ENCODE data around the gene VANGL1. TPM values are rescaled to one million over a fixed set of nuclear protein-coding genes. Genes with fewer than 3 reads are reported as not detected.

Gene VANGL1
- total RNA-seq, 1 donor from 2014 or later: 8.0 TPM

DNA sequence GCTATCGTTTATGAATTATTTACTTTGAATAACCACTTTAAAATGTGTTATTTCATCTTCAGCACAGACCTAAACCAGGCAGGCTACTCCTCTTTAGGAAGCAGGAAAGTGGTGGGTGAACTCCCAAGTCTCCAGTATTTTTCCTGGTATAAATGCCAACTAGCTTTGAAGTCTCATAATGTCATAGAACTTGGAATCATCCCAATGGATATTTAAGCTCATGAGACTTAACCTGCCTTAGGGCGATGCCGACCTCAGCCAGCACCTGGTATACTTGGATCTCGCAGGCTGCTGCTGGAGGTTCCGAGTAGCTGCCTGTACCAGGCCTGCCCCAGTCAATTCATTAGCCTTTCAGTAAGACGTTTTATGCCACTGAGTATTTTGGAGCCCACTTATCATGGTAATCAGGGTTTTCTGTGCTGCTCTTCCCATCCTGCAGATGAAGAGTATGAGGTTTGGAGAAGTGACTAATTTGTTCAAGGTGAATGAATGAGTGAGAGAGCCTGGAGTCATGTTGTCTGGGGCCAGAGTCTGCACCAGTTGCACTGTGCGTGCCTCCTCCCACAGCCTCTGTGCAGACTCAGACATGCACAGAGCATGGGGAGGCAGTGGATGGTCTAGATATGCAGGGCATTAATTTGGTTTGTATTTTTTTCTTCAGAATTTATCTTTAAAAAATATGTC, 34.9 kb downstream of the VANGL1 start:
- intact Hi-C loops (cut with DNase I): no loop called here
- Histone ChIP-seq H3K9me3 (no peaks in the 10 kb centered on the region), H3K36me3 (no peaks in the 10 kb centered on the region), H3K27me3 (no peaks in the 10 kb centered on the region), H3K4me1 (peaks cover 4 to 12% of the 10 kb centered on the region in 2 donors), H3K4me3 (no peak overlapping the region), H3K27ac (no peak overlapping the region)
- DNase-seq (ENCODE audit: low spot score in 2 of 2): no peak
- TF ChIP-seq, protein P1, sequence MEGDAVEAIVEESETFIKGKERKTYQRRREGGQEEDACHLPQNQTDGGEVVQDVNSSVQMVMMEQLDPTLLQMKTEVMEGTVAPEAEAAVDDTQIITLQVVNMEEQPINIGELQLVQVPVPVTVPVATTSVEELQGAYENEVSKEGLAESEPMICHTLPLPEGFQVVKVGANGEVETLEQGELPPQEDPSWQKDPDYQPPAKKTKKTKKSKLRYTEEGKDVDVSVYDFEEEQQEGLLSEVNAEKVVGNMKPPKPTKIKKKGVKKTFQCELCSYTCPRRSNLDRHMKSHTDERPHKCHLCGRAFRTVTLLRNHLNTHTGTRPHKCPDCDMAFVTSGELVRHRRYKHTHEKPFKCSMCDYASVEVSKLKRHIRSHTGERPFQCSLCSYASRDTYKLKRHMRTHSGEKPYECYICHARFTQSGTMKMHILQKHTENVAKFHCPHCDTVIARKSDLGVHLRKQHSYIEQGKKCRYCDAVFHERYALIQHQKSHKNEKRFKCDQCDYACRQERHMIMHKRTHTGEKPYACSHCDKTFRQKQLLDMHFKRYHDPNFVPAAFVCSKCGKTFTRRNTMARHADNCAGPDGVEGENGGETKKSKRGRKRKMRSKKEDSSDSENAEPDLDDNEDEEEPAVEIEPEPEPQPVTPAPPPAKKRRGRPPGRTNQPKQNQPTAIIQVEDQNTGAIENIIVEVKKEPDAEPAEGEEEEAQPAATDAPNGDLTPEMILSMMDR (IDR thresholded peaks at IDR 0.05): no peak

DNA sequence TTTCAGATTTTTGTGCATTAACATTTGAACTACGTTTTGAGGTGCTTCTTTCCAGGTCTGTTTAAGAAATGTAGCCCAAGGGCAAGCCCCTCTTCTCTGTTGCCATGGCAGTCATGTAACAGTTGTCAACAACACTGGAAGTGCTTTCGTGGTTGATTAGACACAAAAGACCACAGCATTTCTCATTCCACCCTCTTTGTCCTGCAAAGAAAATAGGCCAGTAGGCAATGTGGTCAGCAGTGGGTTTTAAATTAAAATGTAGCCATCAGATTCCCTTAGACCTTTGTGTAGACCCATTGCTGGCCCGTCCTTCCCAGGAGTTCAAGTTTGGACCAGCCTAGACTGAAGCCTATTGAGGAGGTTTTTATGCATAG, 35.4 kb downstream of the VANGL1 start:
- intact Hi-C loops (cut with DNase I): no loop called here
- Histone ChIP-seq H3K9me3 (no peaks in the 10 kb centered on the region), H3K27me3 (no peaks in the 10 kb centered on the region), H3K4me3 (no peak overlapping the region), H3K27ac (no peak overlapping the region), H3K4me1 (peaks cover 4 to 12% of the 10 kb centered on the region in 2 donors), H3K36me3 (no peaks in the 10 kb centered on the region)
- DNase-seq (ENCODE audit: low spot score in 2 of 2): no peak
- TF ChIP-seq, protein P1 (IDR thresholded peaks at IDR 0.05): no peak

DNA sequence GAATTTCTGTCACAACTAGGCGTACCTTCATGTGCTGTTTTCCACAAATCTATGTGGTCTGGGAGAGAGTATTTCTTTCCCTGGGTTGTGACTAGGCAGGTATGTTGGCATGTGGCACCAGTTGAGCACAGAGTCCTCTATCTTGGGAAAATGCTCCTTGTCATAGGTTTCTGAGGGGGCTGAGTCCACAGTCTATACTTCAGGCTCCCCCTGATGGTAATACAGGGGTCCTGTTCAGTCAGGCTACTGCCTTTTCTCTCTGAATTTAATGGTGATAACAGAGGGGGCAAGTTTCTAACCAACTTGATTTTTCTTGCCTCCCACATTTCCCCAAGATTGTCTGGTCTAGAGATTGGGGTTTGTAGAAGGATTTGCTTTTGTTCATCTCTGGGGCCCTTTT, 35.8 kb downstream of the VANGL1 start:
- DNase-seq (ENCODE audit: low spot score in 2 of 2): no peak
- peaks cover 0 to under 1% of the 10 kb centered on the region in 2 donors for H3K36me3 ChIP-seq
- peaks cover 4 to 12% of the 10 kb centered on the region in 2 donors for H3K4me1 ChIP-seq
- H3K27ac ChIP-seq: no peak overlapping the region
- no peaks in the 10 kb centered on the region for H3K27me3 ChIP-seq
- H3K4me3 ChIP-seq: no peak overlapping the region
- intact Hi-C loops (cut with DNase I): no loop called here
- H3K9me3 ChIP-seq: no peaks in the 10 kb centered on the region
- TF ChIP-seq, protein P1 (IDR thresholded peaks at IDR 0.05): no peak

DNA sequence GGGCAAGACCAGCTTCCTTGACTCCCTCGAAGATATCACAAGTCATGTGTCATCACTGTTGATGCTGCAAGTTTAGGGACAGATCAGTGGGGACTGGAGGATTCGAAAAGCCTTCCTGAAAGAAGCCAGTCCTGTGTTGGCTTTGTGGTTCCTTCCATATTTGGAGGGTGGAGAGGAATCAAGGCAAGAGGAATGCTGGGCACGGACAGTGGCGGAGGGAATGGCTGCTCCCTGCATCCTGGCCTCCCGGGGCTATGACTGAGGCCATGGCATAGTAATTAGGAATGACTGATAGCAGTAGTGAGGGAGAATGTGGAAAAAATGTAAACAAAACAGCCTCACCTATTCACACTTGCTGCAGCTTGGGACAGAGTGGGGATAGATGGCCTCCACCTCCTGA, 36.4 kb downstream of the VANGL1 start:
- no peak overlapping the region for H3K4me3 ChIP-seq
- peaks cover 4 to 12% of the 10 kb centered on the region in 2 donors for H3K4me1 ChIP-seq
- TF ChIP-seq, protein P1 (IDR thresholded peaks at IDR 0.05): no peak
- peaks cover 1 to 3% of the 10 kb centered on the region in 2 donors for H3K36me3 ChIP-seq
- H3K9me3 ChIP-seq: no peaks in the 10 kb centered on the region
- intact Hi-C loops (cut with DNase I): no loop called here
- H3K27me3 ChIP-seq: no peaks in the 10 kb centered on the region
- DNase-seq (ENCODE audit: low spot score in 2 of 2): no peak
- peak overlapping the region; percentile 53 to 68 for H3K27ac ChIP-seq

DNA sequence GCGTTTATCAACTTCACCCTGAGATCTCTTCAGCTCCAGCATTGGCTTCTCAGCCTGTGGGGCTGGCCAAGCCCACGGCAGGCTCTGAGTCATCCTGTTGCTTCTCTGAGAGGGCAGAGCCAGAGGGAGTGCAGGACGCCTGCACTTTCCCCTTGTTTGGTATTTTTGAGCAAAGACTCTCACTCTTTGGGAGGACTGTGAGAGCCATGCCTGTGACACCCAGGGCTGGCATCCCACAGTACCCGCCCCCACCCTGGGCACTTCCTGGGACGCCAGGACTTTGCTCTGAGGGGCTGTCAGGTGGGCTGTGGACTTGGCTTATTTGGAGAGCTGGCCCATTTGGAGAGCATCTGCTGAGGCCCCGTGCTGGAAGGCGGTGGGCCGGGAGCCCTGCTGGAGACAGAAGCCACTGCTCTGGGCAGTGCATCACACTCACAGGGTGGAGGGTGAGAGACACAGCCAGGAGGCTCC, 37.4 kb downstream of the VANGL1 start:
- Histone ChIP-seq H3K36me3 (peaks cover 4 to 5% of the 10 kb centered on the region in 2 donors), H3K4me3 (peak overlapping the region in 1 of 2 donors; percentile 41), H3K27me3 (no peaks in the 10 kb centered on the region), H3K27ac (peak overlapping the region; percentile 68 to 71), H3K9me3 (no peaks in the 10 kb centered on the region), H3K4me1 (peaks cover 4 to 12% of the 10 kb centered on the region in 2 donors)
- DNase-seq (ENCODE audit: low spot score in 2 of 2): peak in 1 of 2 donors; percentile 74
- intact Hi-C loops (cut with DNase I): no loop called here
- TF ChIP-seq, protein P1 (IDR thresholded peaks at IDR 0.05): no peak

Data from ascending aorta (tissue), 2 donors.